Fibroblast of pulmonary artery (primary cell): ENCODE data around the gene PSTPIP1.
A peak's percentile ranks its signal among the peaks of the same experiment; 100 is the strongest.

Source experiments
- DNase-seq: peaks from one replicate; pipeline ENCODE4 v3.0.0-alpha.2; 2010; ENCODE audit warnings: low read depth
- H3K4me3 ChIP-seq: replicated peaks from 2 replicates; pipeline ENCODE4 v1.5.1; 2011; ENCODE audit warnings: low read depth, mild to moderate bottlenecking, control low read depth, low read length, moderate library complexity
- CTCF ChIP-seq: IDR thresholded peaks from 2 replicates; pipeline ENCODE4 v1.5.1; 2011; ENCODE audit warnings: mild to moderate bottlenecking, control low read depth, low read length, inconsistent platforms; ENCODE audit errors: missing control alignments

Gene PSTPIP1

GRCh38 chr15:77039848-77040247 is 44.9 kb downstream of the PSTPIP1 start:
- no peak for TF ChIP-seq CTCF
- DNase-seq: no peak
- H3K4me3 ChIP-seq: no peak overlapping the region

- no peak for TF ChIP-seq CTCF
- H3K4me3 ChIP-seq: no peak overlapping the region
- no peak for DNase-seq
These were observed 45.7 kb downstream of the PSTPIP1 start for GRCh38 chr15:77040673-77041072.

GRCh38 chr15:77042245-77042919 is 47.5 kb downstream of the PSTPIP1 start:
- no peak for TF ChIP-seq CTCF
- DNase-seq: no peak
- H3K4me3 ChIP-seq: no peak overlapping the region

- no peak overlapping the region for H3K4me3 ChIP-seq
- TF ChIP-seq CTCF: no peak
These were observed 48.3 kb downstream of the PSTPIP1 start for GRCh38 chr15:77042955-77043920.

GRCh38 chr15:77044228-77045042 is 49.5 kb downstream of the PSTPIP1 start:
- TF ChIP-seq CTCF: no peak
- peak; percentile 46 for DNase-seq
- H3K4me3 ChIP-seq: no peak overlapping the region

More at GRCh38 chr15:77042955-77043920, 48.3 kb downstream of the PSTPIP1 start:
- no peak for DNase-seq

GRCh38 chr15:77045985-77046384 is 51.1 kb downstream of the PSTPIP1 start:
- no peak for DNase-seq
- H3K4me3 ChIP-seq: no peak overlapping the region
- no peak for TF ChIP-seq CTCF
